GM18870 (cell line): ENCODE data around the gene PNKP.
"Not testable (repeated sequence)": the region's sequence is repeated elsewhere in the genome, so short reads cannot be mapped to it uniquely, and the experiment has no call there.

ENCODE experiments used
- ATAC-seq: cut with Tn5 transposase; IDR thresholded peaks from one replicate; pipeline ENCODE4 v1.9.1; 2021; ENCODE audit warnings: moderate library complexity; ENCODE audit not compliant: unreplicated experiment

The PNKP gene

DNA sequence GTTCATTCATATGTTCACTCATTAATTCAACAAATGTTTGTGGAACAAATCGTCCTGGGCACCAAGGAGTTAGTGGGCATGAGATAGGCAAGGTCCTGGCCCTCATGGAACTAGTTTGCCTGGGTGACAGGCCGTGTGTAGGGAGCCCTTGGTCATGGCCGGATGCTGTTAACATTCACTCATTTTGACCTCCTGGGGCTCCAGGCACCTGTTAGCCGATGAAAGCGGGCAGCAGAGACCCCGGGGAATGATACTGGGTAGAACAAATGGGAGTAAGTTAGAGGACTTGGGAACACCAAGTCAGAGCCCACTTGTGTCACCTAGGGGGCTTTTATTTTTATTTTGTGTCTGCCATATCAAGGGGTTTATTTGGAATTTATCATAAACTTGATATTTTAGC lies 42.7 kb downstream of the PNKP start:
- ATAC-seq = no peak

DNA sequence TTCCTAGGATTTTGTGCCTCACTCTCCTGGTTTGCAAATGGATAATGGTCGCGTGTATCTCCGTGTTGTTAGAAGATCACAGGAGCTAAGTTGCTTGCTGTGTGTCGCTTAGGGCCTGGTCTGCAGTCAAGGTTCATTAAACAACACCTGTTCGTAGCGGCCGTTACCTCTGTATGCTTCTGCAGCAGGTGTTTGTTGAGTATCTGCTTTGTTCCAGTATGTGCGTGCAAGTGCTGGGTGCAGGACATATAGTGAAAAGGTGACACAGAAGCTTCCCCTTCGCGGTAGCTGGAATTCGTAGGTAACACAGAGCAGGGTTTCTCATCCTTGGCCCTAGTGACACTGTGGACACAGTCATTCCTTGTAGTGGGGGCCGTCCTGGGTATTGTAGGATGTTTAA lies 43.9 kb downstream of the PNKP start:
- ATAC-seq = no peak

DNA sequence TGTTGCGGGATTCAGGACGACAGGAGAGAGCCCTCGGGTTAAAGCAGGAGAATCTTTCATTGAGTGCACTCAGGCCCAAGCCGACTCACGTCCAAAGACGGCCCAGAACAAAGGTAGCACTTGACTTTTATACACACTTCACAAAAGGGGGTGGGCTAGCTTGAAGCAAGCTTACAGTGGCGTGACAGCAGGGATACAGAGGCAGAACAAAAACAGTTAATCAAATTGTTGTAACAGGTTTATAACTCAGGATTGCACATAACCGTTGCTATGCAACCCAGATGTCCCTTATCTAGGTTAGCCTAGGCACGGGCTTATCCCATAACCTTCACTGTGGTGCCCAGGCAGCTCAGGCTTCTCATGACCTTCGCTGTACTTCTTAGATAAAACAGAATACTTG lies 47.3 kb downstream of the PNKP start:
- no peak for ATAC-seq

DNA sequence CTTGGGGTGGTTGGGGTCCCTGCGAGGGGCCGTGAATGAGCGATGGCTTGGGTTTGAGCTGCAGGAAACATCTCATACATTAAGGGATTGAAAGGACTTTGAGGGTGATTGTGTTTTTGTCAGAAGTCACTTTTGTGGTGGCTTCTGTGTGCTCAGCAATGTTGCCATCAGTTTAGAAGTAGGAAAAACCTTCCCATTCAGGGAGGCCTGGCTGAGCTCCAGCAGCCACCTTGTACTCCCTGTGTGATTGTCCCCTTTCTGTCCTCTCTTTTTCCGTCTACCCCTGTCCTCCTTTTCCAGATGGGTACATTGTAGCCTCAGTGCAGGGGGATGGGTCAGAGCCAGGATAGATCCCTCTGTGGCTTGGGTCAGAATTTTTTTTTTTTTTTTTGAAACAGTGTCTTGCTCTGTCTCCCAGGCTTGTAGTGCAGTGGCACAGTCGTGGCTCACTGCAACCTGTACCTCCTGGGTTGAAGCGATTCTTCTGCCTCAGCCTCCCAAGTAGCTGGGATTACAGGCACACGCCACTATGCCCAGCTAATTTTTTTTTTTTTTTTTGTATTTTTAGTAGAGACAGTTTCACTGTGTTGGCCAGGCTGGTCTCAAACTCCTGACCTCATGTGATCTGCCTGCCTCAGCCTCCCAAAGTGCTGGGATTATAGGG lies 47.8 kb downstream of the PNKP start:
- not testable (repeated sequence) for ATAC-seq

DNA sequence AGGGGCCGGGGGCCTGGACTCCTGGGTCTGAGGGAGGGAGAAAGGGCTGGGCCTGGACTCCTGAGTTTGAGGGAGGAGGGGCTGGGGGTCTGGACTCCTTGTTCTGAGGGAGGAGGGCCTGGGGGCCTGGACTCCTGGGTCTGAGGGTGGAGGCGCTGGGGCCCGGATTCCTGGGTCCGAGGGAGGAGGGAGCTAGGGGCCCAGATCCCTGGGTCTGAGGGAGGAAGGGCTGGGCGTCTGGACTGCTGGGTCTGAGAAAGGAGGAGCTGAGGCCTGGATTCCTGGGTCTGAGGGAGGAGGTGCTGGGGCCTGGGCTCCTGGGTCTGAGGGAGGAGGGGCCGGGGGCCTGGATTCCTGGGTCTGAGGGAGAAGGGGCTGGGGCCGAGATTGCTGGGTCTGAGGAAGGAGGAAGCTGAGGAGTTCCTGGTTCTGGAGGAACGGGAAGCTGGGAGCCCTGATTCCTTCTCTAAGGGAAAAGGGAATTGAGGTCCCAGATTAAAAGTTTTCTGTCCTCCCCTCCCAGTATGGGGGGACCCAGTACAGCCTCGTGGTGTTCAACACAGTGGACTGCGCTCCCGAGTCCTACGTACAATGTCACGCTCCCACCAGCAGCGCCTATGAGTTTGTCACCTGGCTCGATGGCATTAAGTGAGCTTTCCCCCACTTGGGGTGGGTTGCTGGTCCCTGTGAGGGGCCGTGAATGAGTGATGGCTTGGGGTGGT lies 48.6 kb downstream of the PNKP start:
- no peak for ATAC-seq

DNA sequence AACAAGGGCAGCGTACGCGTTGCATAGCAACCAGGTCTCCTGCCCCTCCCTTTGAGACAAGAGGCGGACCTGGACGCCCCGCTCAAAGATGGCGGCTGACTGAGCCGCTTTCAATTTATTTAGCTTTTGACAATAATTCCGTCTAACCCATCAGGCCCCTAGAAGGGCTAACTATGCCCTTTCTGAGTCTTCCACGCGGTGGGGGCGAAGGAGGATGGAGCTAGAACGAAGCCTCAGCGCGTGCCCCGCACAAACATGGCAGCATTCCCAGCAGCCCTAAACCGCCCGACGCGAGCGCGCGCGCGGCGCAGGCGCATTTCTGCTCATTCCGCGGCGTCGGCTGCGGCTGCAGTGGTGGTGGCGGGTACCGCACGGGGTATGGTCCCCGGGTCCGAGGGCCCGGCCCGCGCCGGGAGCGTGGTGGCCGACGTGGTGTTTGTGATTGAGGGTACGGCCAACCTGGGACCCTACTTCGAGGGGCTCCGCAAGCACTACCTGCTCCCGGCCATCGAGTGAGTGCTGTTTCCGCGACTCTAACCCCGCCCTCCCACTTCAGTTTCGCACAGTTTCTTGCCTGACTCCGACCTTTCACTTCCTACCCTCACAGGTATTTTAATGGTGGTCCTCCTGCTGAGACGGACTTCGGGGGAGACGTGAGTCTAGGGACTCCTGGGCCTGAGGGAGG lies 49.3 kb downstream of the PNKP start, which contains the start of gene MED25:
Gene MED25, plus strand, starts transcription at position 326 of the 685 bp plus-strand sequence. Its CDS starts 53 bp downstream, at position 379.
- peak; percentile 47 for ATAC-seq

DNA sequence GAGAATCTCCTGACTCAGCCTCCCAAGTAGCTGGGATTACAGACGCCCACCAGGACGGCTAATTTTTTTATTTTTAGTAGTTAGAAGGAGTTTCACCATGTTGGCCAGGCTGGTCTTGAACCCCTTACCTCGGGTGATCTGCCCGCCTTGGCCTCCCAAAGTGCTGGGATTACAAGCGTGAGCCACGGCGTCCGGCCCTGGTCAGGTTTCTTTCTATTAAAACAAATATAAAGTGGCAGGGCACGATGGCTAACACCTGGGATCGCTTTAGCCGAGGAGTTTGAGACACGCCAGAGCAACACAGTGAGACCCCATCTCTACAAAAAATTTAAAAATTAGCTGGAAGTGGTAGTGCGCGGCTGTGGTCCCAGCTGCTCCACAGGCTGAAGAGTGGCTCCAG lies 50.8 kb downstream of the PNKP start:
- ATAC-seq = no peak

DNA sequence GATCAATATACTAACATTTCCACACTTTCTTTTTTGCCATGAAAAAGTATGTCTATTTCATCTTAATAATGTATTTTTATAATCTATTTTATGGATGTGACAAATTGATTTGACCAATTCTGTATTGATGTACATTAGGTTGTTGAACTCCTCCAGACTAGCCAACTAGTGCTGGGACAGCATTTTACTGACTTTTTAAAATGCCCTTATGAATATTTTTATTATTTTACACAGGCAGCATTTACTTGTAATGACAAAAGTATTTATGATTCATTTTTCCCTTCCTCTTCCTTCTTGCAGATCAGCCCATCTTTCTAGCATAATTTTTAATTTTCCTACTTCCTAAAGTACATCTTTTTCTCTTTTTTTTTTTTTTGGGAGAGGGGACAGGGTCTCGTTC lies 53.4 kb downstream of the PNKP start:
- no peak for ATAC-seq

DNA sequence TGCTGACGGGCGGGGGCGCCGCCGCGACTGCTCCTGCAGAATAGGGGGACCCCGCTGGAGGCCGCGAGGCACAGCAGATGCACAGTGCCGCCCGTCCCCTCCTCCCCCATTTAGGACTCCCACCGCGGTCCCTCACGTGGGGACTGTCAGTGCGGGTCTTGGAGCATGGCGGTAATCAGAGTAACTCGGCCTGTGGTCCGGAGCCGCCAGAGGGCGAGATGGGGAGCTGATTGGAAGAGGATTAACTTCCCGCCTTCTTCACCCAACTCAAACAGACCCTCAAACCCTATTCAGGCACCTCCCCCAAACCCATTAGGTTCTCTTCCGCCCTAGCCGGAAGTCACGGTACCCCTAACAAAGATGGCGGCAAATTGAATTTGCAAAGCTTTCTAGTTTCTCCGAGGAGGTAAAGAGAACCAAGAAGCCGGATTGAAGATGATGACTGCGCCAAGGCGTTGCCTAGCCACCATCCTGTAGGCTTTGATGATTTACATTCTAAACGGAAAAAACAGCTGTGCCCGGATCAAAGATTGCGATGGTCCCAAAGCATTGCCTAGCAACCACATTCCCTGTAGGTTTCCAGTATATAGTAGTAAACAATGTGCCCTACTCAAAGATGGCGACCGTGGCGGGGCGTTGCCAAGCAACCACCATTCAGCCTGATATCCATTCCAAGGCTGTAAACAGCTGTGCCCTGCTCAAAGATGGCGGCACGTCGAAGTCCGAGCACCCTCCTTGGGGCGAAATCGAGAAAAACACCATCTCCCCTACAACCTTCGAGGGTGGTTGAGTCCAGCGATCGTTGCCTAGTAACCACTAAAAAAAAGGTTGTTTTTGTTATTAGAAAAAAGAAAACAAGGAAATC lies 54.1 kb downstream of the PNKP start, which contains the start of gene FUZ:
Gene FUZ, minus strand, starts transcription at position 296 of the 865 bp plus-strand sequence. Its CDS starts 186 bp downstream, at position 110.
- ATAC-seq = peak; percentile 65

DNA sequence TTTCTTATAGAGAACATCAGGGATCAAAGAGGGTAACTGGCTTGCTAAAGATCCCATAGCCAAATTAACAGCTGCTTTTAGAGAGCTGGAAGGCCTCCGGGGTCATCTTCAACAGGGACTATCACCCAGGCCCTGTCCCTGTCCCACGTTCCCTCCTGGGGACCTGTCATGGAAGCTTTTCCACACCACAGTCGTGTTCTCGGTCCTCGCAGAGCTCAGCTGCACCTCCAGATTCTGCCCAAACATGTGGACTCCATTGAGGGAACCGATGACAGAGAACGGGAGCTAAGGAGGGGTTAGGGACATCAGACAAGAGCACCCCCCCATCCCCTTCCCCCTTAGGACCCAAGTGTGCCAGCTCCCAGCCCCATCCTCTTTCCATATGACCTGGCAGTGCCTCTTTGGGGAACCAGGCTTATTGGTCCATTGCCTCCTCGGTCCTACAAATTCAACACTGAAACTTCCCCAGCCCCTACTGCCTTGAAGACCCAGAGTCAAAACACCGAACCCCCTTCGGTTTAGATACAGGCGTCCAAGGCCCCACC lies 54.9 kb downstream of the PNKP start:
- no peak for ATAC-seq

DNA sequence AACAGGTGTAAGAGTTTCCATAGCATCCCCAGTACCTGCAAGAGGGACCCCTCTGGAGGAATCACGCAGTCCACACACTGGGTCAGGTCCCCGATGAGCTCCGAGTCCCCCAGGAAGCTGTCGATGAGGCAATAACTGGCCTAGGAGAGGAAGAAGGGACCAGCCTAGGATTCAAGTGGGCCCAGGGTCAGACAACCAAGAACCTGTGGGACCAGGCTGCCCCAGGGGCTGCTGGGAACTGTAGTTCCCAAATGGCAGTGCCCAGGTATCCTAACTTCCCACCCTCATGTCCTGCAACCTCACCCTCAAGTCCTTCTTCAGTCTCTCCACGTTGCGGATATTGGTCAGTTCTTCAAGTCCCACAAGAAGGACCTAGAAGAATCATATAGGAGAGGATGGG lies 56.0 kb downstream of the PNKP start:
- ATAC-seq = no peak
